ENCODE results near the gene ANKS1A.

Gene ANKS1A

GRCh38 chr6:35057449-35058357 lies 168.6 kb downstream of the ANKS1A start:
- peak; percentile 29 for DNase-seq

GRCh38 chr6:35058358-35058675 lies 169.3 kb downstream of the ANKS1A start:
- DNase-seq = no peak

- no peak for DNase-seq
These were observed 169.9 kb downstream of the ANKS1A start for GRCh38 chr6:35058865-35059522.

GRCh38 chr6:35059596-35060345 lies 170.7 kb downstream of the ANKS1A start:
- DNase-seq = peak; percentile 16

- no peak for DNase-seq
These were observed 172.1 kb downstream of the ANKS1A start for GRCh38 chr6:35061102-35061615.

GRCh38 chr6:35061651-35062410 lies 172.8 kb downstream of the ANKS1A start:
- no peak for DNase-seq

GRCh38 chr6:35062676-35063574 lies 173.9 kb downstream of the ANKS1A start:
- DNase-seq = no peak

- DNase-seq = no peak
These were observed 174.7 kb downstream of the ANKS1A start for GRCh38 chr6:35063701-35064280.

- DNase-seq = no peak
These were observed 175.2 kb downstream of the ANKS1A start for GRCh38 chr6:35064290-35064689.

- DNase-seq = no peak
These were observed 175.8 kb downstream of the ANKS1A start for GRCh38 chr6:35064757-35065440.

GRCh38 chr6:35065441-35065800 lies 176.4 kb downstream of the ANKS1A start:
- no peak for DNase-seq

- no peak for DNase-seq
These were observed 176.8 kb downstream of the ANKS1A start for GRCh38 chr6:35065870-35066269.

- DNase-seq = no peak
These were observed 178.2 kb downstream of the ANKS1A start for GRCh38 chr6:35067234-35067633.

GRCh38 chr6:35068206-35068605 lies 179.2 kb downstream of the ANKS1A start:
- DNase-seq = no peak

GRCh38 chr6:35068644-35069043 lies 179.6 kb downstream of the ANKS1A start:
- DNase-seq = no peak

GRCh38 chr6:35069262-35069661 lies 180.2 kb downstream of the ANKS1A start:
- DNase-seq = no peak

- DNase-seq = no peak
These were observed 181.1 kb downstream of the ANKS1A start for GRCh38 chr6:35070111-35070510.

- no peak for DNase-seq
These were observed 182.4 kb downstream of the ANKS1A start for GRCh38 chr6:35071347-35071994.

GRCh38 chr6:35072051-35072697 lies 183.1 kb downstream of the ANKS1A start:
- no peak for DNase-seq

- no peak for DNase-seq
These were observed 183.6 kb downstream of the ANKS1A start for GRCh38 chr6:35072698-35073055.

All from midbrain (tissue), 1 donor.